ENCODE measurements around the gene ACVR1C.

The ACVR1C gene

DNA sequence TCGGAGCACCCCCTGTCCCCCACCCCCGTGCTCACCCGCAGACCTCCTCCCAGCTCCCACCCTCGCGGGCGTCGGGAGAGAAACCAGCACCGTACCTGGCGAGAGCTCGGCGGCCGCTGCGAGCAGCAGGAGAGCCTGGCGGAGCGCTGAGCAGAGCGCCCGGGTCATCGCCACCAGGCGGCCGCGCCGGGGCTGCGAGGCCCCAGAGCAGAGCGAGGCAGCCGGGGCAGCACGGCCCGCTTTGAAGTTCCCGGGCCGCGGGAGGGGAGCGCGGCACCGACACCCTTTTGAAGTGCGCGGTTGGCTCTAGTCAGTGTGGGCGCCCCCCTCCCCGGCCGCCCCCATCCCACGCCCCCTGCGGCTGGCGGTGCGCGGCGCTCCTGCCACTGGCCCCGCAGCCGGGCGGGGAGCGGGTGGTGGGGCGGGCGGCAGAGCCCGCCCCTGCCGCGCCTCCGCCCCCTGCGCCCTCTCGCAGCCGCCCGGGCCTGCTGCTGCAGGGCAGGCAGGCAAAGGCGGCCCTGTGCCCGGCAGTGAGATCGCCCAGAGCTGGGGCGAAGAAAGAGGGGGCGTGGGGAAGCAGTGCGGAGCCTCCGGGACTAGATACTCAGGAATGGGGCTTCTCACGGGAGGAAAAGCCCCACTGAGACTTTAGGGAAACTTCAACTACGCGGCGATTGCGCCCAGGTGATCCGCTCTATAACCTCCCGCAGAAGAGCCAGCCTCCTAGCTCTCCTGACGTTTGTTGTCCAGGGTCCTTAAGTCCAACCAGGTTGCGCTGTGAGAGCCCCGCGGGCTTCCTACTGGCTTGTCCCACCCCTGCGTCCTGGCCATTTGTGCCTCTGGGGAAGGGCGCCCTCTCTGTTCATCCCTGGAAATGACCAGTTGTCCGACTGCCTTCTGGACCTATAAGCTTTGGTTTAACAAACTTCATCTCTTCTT lies at the start of gene ACVR1C:
Gene ACVR1C, minus strand, starts transcription at position 388 of the 939 bp plus-strand sequence. Its CDS starts 220 bp downstream, at position 168.
- DNase-seq, result peak; percentile 54

DNA sequence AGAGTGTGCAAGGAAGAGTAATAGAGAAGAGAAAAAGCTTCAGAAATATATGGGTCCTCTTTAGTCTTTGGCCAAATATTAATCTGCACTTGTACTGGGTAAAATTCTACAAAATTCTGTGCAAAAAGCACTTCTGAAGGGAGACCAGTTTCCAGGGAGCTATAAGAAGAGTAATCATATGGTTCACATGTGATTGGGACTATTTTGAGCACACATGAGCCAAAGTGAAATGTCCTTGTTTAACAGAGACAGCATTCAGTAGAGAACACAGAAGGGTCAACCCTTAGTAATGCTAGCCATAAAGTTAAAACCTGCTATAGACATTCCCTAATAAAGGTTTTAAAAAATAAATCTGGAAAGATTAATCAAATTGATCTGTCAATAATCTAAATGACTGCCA lies 49.3 kb upstream of the ACVR1C start:
- DNase-seq, result no peak

DNA sequence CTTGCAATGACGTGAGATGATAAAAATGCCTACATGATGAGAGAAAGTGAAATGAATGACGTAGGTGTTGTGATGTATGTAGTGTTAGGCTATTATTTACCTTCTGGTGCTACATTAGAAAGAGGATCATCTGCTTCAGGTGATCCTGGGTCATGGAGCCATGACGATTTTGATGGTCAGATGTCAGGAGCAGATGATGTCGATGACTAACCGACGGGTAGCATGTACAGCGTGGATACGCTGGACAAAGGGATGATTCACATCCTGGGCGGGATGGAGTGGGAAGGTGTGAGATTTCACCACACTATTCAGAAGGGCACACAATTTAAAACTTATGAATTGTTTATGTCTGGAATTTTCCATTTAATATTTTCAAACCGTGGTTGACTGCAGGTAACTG lies 43.5 kb upstream of the ACVR1C start:
- DNase-seq, result no peak

DNA sequence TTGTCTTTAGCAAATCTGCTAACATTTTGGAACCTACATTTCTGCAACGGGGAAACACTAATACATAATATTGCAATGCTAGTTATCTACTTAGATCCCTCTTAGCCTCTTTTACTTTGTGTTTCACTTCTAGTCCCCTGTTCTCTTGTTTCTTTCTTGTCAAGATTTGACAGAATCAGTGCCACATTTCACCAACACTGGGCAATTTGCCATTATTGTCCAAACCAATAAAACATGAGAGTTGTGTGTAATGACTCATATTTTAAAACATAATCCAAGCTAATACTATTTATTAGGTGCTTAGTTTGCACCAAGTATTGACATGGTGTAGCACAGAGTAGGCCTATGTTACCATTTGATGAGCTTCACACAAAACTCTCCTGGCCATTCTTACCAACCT lies 33.7 kb upstream of the ACVR1C start:
- DNase-seq, result no peak

DNA sequence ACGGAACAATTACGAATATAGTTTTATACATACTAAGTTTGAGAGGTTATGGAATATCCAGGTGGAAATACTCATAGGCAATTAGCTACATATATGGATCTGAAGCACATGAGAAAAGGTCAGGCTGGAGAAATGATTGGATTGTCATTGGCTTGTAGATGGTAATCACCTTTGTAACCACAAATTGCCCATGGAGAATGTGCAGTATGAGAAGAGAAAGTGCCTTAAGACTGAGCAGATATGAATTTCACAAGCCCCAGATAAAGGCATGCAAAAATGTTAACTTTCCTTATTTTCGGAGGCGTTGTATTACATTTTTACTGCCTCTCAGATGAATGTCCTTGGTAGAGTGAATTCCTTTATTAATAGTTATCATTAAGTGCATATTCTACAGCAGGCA lies 33.1 kb upstream of the ACVR1C start:
- DNase-seq, result no peak

DNA sequence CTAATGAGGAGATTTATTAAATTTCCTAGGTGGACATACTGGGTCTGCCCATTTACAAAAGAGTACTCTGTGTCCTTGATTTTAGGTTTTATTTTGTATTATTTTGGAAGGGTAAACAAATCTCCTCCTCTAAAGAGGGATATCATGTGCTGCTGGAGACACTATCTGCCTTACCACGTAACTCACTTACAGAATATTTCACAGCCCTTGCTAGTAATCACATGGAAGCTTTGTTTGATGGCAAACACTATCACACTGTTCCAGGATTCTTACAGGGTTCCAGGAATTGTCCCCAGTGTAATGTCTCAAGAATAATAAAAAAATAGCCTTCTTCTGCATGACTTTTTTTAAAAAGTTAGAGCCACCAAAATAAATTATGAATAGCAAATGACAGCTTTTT lies 29.2 kb upstream of the ACVR1C start:
- no peak for DNase-seq

DNA sequence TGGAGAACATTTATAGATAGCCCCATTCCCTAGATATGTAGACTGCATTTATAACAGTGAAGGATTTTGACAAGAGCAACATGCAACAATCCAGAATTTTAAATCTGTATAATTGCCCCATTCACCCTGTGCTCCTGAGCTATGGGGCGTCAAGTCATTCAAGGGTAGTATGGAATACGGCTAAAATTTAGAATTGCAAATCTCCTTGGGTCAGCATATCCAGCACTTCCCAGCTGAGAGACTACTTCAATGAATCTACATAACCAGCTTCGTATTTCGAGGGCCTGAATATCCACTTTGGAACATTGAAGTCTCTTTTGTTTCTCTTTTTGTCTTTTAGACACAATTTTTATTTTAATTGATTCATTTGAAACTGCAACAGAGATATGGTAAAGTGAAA lies 28.4 kb upstream of the ACVR1C start:
- DNase-seq, result no peak

DNA sequence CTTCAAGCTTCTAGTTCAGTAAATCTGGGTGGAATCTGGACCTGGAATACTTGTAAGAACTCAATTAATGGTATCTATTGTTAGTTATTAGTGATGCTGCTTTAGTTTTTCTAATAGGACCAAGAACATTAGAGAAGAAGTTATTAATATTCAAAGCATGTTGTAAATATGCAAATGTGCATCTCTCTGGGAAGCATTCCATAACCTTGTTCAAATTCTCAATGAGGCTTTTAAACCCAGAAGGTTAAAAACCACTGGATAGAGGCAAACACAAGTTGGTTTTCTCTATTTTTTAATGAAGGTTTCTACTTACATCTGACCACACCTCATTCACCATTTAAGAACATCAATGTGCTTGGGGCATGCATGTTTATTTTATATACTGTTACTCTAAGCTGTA lies 16.1 kb upstream of the ACVR1C start:
- no peak for DNase-seq

DNA sequence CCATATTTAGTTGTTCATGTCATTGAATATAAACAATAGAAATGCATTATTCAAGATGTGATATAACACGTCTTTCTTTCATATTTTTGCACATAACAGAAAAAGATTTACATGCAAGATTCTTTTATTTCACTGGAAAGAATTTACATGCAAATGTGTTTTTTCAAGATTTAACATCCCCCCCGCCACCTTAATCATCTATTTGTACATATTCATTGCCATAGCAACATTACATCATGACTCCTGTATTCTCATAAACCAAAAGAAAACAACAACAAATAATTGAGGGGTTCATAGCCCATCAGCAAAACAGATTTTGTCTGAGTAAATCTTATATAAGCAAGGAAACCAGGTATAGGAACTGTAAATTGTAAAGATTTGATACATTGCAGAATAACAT lies 3.2 kb upstream of the ACVR1C start:
- no peak for DNase-seq

DNA sequence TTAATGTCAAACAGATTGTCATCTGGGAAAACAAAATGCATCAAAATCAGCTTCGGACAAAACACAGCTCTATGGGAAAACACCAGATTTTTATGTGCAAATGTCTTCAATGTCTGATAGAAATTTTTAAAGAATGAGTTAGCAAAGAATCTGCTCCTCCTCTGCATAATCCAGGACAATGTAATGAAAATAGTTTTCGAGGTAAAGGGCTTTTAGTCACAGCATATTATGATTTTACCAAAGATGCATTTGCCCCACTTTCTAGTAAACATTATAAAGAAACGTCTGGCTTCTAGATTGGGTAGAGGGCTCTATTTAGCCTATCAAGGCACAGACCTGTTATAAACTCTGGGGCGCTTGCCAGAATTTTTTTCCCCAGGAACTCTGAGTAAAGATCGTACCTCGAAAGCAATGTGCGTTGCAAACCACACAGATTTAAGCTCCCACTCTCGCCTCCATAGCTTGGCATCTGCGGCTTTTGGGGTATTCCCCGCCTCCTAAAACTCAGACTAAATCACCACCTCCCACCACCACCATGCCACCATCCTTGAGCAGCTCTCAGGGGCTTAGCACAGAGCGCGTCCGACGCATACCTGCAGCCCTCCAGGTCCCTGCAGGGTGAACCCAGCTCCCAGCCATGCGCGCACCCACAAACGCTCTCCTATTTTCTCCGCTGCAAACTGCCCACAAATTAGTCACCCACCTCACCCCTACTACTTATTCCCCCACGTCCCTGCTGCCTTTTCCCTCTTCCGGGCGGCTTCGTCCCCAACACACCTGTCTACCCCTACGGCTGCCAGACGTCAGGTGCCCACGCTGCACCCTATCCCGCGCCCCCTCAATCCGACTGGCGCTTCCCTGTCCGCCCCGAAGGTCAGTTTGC lies 829 bp downstream of the ACVR1C start:
- no peak for DNase-seq

DNA sequence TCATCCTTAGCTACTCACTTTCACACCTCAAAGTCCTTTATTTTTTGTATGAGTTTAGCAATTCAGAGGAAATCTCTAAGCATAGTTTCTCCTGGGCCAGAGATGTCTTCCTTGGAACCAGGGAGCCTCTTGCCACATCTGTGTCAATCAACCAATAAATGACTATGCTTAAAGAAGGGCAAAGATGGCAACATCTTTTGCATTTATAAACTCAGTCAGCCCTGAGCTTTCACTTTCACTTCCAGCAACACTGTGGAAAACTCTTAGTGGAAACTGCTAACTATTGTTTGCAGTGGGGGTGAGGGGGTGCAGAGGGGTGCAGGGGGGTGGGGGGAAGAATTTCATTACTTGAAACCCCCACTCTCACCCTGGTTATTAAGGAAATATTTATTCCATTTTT lies 3.4 kb downstream of the ACVR1C start:
- DNase-seq, result no peak

DNA sequence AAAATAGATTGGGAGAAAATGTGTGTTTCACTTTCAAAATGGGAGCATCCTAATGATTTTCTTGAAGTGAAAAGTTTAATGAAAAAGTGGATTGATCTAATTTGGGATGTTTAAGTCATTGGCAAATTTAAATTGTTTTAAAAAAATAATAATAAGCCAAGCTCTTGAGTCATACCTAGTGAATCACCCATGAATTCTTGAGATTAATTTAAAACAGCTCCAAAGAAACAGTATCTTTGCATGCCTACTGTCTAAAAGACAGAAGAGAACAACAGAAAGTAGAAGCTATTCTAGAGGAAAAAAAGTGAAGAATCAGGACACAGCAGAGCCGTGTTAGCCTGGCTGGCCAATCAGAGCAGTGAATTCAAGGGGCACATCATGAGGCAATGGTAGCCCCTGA lies 7.7 kb downstream of the ACVR1C start:
- no peak for DNase-seq

DNA sequence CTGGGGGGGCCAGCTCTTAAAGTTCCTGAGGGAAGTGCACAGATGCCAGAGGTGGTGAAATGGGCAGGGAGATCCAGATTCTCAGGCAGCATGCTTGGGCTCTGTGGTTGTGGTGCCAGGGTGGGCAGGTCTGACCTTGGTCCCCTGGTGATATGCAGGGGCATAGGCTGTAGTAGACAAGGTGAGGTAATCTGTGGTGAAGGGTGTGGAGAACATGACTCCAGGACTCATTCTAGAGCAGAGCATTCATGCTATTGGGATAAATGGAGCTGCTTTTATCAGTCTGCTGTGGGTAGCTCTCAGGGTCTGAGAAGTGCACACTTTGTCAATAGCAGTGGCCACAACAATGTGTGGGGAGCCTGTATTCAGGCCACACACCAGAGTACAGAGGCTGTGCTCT lies 16.9 kb downstream of the ACVR1C start:
- no peak for DNase-seq

DNA sequence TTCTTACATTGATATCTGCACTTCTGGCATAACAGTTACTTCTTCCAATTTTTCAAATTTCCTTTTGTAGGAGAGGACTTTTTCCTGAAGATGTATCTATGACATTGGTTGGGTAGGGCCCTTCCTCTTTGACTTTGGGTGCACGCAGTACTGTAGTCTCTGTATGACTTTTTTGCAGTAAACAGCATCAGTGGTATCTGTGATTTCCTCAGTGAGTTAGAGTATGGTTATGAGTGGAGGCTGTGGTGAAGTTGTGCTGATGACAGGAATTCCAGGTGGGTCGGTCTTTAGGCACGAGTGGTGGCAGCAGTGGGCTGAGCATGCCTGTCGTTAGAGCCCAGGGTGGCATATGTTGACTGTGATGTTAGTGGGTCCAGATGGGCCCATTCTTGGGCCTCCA lies 17.6 kb downstream of the ACVR1C start:
- DNase-seq, result no peak

DNA sequence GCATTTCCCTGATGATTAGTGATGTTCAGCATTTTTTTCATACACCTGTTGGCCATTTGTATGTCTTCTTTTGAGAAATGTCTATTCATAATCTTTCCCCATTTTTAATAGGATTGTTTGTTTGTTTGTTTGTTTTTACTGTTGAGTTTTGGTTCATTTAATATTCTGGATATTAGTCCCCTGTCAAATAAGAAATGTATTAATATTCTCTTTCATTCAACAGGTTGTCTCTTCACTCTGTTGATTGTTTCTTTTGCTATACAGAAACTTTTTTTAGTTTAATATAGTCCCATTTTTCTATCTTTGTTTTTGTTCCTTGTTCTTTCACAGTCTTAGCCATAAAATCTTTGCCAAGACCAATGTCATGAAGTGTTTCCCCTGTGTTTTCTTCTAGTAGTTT lies 22.1 kb downstream of the ACVR1C start:
- DNase-seq, result no peak

DNA sequence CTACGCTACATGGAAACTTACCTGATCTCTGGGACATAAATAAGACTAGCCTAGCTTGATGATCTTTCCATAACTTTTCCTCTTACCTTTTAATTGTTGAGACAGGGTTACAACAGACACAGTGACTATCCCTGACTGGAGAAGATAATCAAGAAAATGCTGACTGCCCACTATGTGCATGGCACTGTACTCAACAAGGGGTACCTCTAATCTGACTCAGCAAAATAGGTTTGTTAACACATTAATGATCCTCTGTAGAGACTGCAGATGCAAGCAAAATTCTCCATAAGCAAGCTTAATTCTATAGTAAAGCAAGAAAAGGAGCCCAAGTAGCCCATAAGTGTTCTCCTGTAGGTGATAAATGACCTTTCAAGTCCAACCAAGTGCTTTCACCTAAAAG lies 25.5 kb downstream of the ACVR1C start:
- DNase-seq, result no peak

DNA sequence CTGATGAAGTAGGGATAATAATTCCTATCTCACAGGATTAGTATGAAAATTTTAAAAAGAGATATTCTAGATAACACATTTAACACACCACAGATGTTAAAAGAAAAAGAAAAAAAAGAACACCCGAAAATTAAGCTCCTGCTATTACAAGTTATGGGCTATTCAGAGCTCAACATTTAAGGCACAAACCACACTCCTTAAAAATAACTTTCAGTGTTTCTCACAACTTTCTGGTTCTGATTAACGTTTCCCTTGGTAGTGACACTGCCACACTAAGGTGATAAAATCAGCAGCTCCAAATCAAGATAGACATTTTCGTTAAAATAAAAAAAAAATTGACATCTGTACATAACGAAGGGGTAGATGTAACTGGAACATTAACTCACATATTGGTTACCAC lies 26.9 kb downstream of the ACVR1C start:
- DNase-seq, result no peak

DNA sequence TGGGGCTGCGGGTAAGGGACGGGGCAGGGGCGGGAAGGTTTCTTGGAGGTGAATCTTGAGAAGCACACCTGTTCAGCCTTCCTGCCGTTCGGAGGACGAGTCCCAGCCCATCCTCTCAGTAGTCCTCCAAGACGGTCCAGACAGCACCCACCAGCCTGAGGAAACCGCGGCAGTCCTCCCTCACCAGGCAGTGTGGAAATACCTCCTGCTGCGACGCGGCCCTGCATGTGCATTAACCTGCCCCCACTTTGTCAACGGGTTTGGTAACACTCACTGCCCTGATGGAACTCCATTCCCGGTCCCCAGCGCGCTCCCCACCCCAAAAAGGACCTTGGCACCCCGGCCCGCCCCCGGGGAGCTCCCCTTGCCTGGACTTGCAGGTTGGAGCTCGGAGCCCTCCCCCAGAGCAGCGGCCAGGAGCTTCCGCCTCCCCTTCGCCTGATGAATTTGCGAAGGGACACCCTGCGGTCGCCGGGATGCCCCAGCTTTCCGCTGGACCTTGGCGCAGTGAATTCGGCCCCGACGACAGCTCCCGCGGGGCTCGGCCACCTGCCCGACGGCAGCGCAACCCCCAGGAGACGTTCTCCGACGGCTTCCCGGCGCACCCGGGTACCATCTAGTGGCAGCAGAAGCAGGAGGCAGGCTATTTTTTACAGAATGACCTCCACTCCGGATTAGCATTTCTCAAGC lies 31.5 kb downstream of the ACVR1C start:
- DNase-seq, result peak; percentile 14

DNA sequence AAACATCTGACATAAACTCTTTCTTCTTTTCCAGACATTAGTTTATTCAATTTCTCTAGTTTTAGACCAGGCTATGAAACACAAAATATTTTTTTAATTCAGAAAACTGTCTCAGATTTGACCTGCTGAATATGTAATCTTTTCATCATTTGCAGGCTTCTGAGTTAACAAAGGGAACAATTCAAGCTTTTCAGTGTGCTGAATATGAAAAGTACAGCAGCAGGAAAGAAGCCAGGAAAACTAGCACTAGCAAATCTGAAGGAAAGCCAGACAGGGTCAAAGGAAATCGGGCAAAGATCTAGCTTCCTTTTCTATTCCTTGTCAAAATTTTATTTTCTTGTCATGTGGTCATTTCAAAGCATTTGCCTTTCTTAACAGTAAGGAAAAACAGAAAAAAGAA lies 35.3 kb downstream of the ACVR1C start:
- no peak for DNase-seq

DNA sequence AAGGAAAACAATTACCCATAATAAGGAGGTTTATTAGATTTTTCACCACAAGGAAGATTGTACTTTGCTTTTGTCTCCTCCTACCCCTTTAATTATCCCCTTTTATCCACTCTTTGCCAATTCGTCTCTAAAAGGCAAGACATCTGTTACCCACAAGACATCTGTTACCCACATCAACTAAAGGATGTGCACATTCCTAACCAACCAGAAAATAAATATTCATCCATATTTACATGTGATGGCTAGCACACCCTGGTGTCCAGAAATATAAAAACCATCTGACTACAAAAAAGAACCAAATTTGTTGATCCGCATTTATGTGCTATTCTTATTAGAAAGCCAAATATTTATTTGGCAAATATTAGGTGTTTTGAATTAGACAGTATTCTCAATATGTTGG lies 35.7 kb downstream of the ACVR1C start:
- no peak for DNase-seq

DNA sequence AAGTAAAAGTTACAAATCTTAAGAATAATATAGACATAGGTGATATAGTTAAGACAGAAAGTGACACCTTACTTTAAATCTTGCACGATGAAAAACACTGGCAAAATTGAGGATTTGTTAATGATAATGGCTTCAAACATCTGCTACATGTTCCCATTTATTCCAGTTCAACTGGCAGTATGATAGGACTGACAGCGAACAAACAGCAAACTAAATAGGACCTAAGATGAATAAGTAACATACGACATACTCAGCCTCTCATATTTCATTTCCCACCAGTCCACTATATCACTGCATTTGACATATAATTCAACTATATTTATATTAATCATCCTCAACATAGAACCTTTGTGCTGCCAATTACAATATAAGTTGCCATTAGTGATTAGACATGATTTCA lies 36.3 kb downstream of the ACVR1C start:
- no peak for DNase-seq

DNA sequence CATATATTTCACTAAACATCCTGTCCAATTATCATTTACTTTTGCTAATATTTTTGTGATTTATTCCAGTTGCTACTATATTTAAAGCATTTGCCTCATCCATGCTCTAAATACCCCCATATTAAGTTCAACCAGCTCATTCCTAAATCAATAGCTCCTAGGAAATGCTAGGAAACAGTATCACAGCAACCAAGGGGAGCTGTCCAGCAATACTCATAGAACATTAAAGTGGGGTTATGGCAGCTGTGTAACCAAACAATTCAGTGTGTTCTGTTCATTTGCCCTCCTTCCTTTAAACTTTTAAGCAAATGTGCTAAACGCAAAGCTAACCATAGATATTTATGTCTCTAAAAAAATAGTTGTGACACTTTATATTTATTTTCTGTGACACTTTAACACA lies 41.1 kb downstream of the ACVR1C start:
- DNase-seq, result no peak

DNA sequence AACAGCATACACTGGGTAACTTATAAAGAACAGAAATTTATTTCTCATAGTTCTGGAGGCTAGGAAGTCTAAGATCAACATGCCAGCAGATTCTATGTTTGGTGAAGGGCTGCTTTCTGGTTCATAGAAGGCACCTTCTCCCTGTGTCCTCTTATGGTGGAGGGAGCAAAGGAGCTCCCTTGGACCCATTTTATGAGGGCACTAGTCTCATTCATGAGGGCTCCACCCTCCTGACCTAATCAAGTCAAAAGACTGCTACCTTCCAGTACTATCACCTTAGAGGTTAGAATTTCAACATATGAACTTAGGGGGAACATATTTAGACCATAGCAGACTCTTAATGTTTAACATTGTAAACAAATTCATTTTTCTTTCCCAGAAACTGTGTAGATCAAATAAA lies 54.5 kb downstream of the ACVR1C start:
- no peak for DNase-seq
